ENCODE results near the gene DEPP1.

Gene DEPP1

GRCh38 chr10:44980309-44981171 is 1.9 kb upstream of the DEPP1 start:
- no peak overlapping the region for H3K4me3 ChIP-seq (ENCODE audit: low read depth, low read length)

GRCh38 chr10:44979281-44980191 is 927 bp upstream of the DEPP1 start:
- no peak overlapping the region for H3K4me3 ChIP-seq (ENCODE audit: low read depth, low read length)

GRCh38 chr10:44978213-44978569 is 418 bp downstream of the DEPP1 start:
- H3K4me3 ChIP-seq (ENCODE audit: low read depth, low read length): no peak overlapping the region

GRCh38 chr10:44977287-44978212 is 1.1 kb downstream of the DEPP1 start:
- H3K4me3 ChIP-seq (ENCODE audit: low read depth, low read length): no peak overlapping the region

- no peak overlapping the region for H3K4me3 ChIP-seq (ENCODE audit: low read depth, low read length)
Measured at GRCh38 chr10:44976352-44977198, 2.0 kb downstream of the DEPP1 start.

GRCh38 chr10:44975431-44976331 is 2.9 kb downstream of the DEPP1 start:
- H3K4me3 ChIP-seq (ENCODE audit: low read depth, low read length): no peak overlapping the region

GRCh38 chr10:44974628-44975430 is 3.8 kb downstream of the DEPP1 start:
- peak overlapping the region; percentile 45 for H3K4me3 ChIP-seq (ENCODE audit: low read depth, low read length)

GRCh38 chr10:44974082-44974627 is 4.5 kb downstream of the DEPP1 start:
- no peak overlapping the region for H3K4me3 ChIP-seq (ENCODE audit: low read depth, low read length)

GRCh38 chr10:44973323-44974081 is 5.1 kb downstream of the DEPP1 start:
- no peak overlapping the region for H3K4me3 ChIP-seq (ENCODE audit: low read depth, low read length)

GRCh38 chr10:44972874-44973306 is 5.7 kb downstream of the DEPP1 start:
- H3K4me3 ChIP-seq (ENCODE audit: low read depth, low read length): no peak overlapping the region

GRCh38 chr10:44971935-44972757 is 6.5 kb downstream of the DEPP1 start:
- no peak overlapping the region for H3K4me3 ChIP-seq (ENCODE audit: low read depth, low read length)

GRCh38 chr10:44971434-44971833 is 7.2 kb downstream of the DEPP1 start:
- no peak overlapping the region for H3K4me3 ChIP-seq (ENCODE audit: low read depth, low read length)

GRCh38 chr10:44970812-44971395 is 7.7 kb downstream of the DEPP1 start:
- no peak overlapping the region for H3K4me3 ChIP-seq (ENCODE audit: low read depth, low read length)

- no peak overlapping the region for H3K4me3 ChIP-seq (ENCODE audit: low read depth, low read length)
Measured at GRCh38 chr10:44969854-44970253, 8.8 kb downstream of the DEPP1 start.

- no peak overlapping the region for H3K4me3 ChIP-seq (ENCODE audit: low read depth, low read length)
Measured at GRCh38 chr10:44968500-44969400, 9.9 kb downstream of the DEPP1 start.
